Measurements from ENCODE around the gene DPCD.
A peak's percentile ranks its signal among the peaks of the same experiment; 100 is the strongest.
"Not testable (repeated sequence)": the region's sequence is repeated elsewhere in the genome, so short reads cannot be mapped to it uniquely, and the experiment has no call there.

Gene DPCD

DNA sequence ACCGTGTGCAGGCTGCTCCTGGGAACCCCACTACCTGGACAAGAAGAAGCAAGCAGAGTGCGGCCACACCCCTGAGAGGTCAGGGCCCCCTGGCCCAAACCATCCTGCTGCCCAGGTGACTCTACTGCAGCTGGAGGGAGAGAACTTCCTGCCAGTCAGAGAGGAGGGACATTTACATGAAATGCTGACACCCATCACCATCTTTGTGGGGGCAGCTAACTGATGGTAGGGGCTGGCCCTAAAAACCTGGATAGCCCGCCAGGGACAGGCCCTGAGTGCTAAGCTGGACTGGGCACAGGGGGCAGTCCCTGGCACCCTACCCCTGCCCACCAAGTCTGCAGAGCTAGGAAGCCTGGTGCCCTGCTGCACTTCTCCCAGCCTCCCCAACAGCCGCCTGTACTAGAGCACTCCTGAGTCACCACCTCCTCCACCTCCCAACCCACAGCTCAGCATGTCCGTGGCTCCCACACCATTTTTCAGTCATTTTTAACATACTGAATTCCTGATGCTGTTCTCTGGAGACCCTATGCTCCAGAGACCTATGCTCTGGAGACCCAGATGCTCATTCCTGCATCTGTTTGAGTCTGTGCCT lies 27.5 kb downstream of the DPCD start:
- no peaks in the 10 kb centered on the region for H3K9me3 Mint-ChIP-seq
- H3K4me3 Mint-ChIP-seq: no peak overlapping the region
- peaks cover 9% of the 10 kb centered on the region for H3K36me3 Mint-ChIP-seq (ENCODE audit: low read depth)
- no peaks in the 10 kb centered on the region for H3K27me3 Mint-ChIP-seq (ENCODE audit: low read depth)
- DNase-seq (ENCODE audit: low spot score): no peak
- H3K27ac Mint-ChIP-seq: no peak overlapping the region
- peaks cover 4% of the 10 kb centered on the region for H3K4me1 Mint-ChIP-seq (ENCODE audit: low read depth)

GRCh38 chr10:101616415-101617101 lies 28.4 kb downstream of the DPCD start:
- Mint-ChIP-seq H3K27ac (no peak overlapping the region), H3K9me3 (no peaks in the 10 kb centered on the region), H3K27me3 (ENCODE audit: low read depth) (no peaks in the 10 kb centered on the region), H3K4me3 (no peak overlapping the region), H3K36me3 (ENCODE audit: low read depth) (peaks cover 7% of the 10 kb centered on the region), H3K4me1 (ENCODE audit: low read depth) (peaks cover 3% of the 10 kb centered on the region)
- no peak for DNase-seq (ENCODE audit: low spot score)

DNA sequence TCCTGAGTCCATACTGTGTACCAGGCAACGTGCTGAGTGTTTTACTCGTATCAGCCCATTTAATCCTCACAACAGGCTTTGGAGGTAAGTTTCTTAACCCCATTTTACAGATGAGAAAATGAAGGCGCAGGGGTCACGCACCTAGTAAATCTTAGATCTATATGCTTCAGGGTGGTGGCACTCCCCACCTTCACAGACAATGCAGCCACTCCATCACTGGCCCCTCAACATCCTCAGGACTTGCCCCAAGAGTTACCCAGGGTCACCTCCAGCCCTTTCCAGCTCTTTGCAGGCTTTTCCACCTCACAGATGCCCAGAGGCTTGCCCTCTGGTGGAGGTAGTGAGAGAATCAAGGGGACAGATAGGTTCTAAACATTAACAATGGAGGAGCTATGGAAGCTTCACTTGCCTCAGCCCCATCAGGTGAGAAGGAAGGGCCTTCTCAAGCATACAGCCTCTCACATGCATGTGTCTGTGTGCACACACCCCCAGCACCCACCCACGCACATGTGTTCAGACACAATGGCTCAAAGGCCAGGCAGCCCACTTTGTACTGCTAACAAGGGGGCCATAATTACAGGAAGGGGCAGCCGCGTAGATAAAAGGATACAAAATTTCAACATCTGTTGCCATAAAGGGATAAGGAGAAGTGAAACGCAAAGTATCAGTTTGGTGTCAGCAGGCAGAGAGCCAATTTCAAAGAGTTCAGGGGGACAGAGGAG lies 29.1 kb downstream of the DPCD start:
- Mint-ChIP-seq H3K27ac (no peak overlapping the region), H3K9me3 (no peaks in the 10 kb centered on the region), H3K36me3 (ENCODE audit: low read depth) (peaks cover 4% of the 10 kb centered on the region), H3K4me1 (ENCODE audit: low read depth) (no peaks in the 10 kb centered on the region), H3K4me3 (no peak overlapping the region), H3K27me3 (ENCODE audit: low read depth) (no peaks in the 10 kb centered on the region)
- DNase-seq (ENCODE audit: low spot score): no peak

DNA sequence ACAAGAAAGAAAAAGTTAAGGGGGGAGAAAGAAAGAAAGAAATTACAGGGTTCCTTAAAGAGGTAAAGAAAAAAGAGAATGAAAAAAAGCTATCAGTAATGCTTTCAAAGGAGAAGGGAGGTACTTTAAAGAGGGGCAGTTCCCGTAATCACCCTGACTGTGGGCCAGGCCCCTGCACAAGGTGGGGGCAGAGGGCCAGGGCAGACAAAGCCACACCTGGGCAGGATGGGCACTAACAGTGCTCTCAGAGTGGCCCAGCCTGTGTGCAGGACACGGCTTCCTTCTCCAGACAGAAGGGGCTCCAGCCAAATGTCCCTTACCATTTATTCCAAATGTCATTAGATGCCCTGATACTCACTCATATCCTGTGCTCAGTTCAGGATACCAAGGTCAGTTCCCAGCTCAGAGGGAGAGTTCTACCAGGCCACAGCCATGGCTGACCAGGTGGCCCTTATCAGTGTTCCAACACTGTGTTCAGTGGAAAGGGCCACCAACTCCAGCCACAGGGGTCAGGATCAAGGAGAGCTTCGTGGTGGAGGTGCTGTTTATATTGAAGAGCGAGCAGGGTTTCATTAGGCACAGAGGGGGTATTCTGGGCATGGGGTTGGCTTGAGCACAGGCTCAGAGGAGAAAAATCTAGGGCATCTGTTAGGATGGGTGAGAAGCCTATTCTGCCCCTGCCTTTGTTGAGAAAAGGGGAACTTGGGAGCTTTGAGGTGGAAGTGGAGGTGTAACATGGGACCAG lies 29.9 kb downstream of the DPCD start:
- Mint-ChIP-seq H3K9me3 (no peaks in the 10 kb centered on the region), H3K4me1 (ENCODE audit: low read depth) (no peaks in the 10 kb centered on the region), H3K4me3 (no peak overlapping the region), H3K27me3 (ENCODE audit: low read depth) (no peaks in the 10 kb centered on the region), H3K36me3 (ENCODE audit: low read depth) (peaks cover 4% of the 10 kb centered on the region), H3K27ac (peak overlapping the region; percentile 26)
- DNase-seq (ENCODE audit: low spot score): no peak

DNA sequence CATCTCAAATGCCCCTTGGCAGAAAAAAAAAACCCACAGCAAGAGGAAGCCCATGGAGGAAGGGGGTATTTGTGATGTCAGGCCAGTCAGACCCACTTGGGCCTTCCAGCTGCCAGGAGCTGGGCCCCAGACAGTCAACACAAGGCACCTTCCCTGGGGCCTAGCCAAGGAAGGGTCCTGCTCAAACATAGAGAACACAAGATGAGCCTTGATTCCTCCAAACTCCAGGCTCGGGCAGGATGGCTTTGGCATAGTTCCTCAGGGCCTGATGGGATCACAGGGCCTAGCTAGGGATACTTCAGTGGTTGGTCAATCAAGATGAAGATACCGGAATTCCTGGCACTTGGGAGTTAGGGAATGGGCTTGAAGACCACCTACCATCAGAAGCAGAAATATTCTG lies 30.8 kb downstream of the DPCD start:
- H3K36me3 Mint-ChIP-seq (ENCODE audit: low read depth): peaks cover 7% of the 10 kb centered on the region
- no peak for DNase-seq (ENCODE audit: low spot score)
- no peaks in the 10 kb centered on the region for H3K4me1 Mint-ChIP-seq (ENCODE audit: low read depth)
- H3K4me3 Mint-ChIP-seq: no peak overlapping the region
- no peaks in the 10 kb centered on the region for H3K27me3 Mint-ChIP-seq (ENCODE audit: low read depth)
- no peak overlapping the region for H3K27ac Mint-ChIP-seq
- H3K9me3 Mint-ChIP-seq: no peaks in the 10 kb centered on the region

- no peaks in the 10 kb centered on the region for H3K4me1 Mint-ChIP-seq (ENCODE audit: low read depth)
- no peak for DNase-seq (ENCODE audit: low spot score)
- no peak overlapping the region for H3K4me3 Mint-ChIP-seq
- H3K9me3 Mint-ChIP-seq: no peaks in the 10 kb centered on the region
- peaks cover 10% of the 10 kb centered on the region for H3K36me3 Mint-ChIP-seq (ENCODE audit: low read depth)
- no peaks in the 10 kb centered on the region for H3K27me3 Mint-ChIP-seq (ENCODE audit: low read depth)
- H3K27ac Mint-ChIP-seq: no peak overlapping the region
These were observed 31.9 kb downstream of the DPCD start for GRCh38 chr10:101619983-101620382.

DNA sequence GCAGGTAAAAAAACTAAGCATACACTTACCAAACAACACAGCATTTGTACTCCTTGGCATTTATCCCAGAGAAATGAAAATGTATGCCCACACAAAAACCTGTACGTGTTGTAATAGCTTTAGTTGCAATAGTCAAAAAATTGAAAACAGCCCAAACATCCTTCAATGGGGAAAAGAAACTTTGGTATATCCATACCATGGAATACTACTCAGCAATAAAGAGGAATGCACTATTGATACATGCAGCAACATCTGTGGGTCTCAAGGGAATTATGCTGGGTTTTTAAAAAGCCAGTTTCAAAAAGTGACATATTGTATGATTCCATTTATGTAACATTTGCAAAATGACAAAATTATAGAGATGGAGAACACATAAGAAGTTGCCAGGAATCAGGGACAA lies 35.4 kb downstream of the DPCD start:
- DNase-seq (ENCODE audit: low spot score): no peak
- no peaks in the 10 kb centered on the region for H3K4me1 Mint-ChIP-seq (ENCODE audit: low read depth)
- no peaks in the 10 kb centered on the region for H3K27me3 Mint-ChIP-seq (ENCODE audit: low read depth)
- no peaks in the 10 kb centered on the region for H3K9me3 Mint-ChIP-seq
- H3K27ac Mint-ChIP-seq: no peak overlapping the region
- no peak overlapping the region for H3K4me3 Mint-ChIP-seq
- H3K36me3 Mint-ChIP-seq (ENCODE audit: low read depth): peaks cover 6% of the 10 kb centered on the region

GRCh38 chr10:101624526-101625102 lies 36.5 kb downstream of the DPCD start:
- Mint-ChIP-seq H3K36me3 (ENCODE audit: low read depth) (peaks cover 6% of the 10 kb centered on the region), H3K4me3 (no peak overlapping the region), H3K4me1 (ENCODE audit: low read depth) (no peaks in the 10 kb centered on the region), H3K9me3 (no peaks in the 10 kb centered on the region), H3K27me3 (ENCODE audit: low read depth) (no peaks in the 10 kb centered on the region), H3K27ac (no peak overlapping the region)
- DNase-seq (ENCODE audit: low spot score): no peak

- peaks cover 11% of the 10 kb centered on the region for H3K36me3 Mint-ChIP-seq (ENCODE audit: low read depth)
- H3K27me3 Mint-ChIP-seq (ENCODE audit: low read depth): no peaks in the 10 kb centered on the region
- no peak overlapping the region for H3K27ac Mint-ChIP-seq
- no peak for DNase-seq (ENCODE audit: low spot score)
- no peaks in the 10 kb centered on the region for H3K4me1 Mint-ChIP-seq (ENCODE audit: low read depth)
- H3K4me3 Mint-ChIP-seq: no peak overlapping the region
- H3K9me3 Mint-ChIP-seq: no peaks in the 10 kb centered on the region
These were observed 37.8 kb downstream of the DPCD start for GRCh38 chr10:101625821-101626412.

GRCh38 chr10:101629837-101630632 lies 41.9 kb downstream of the DPCD start:
- peaks cover 8% of the 10 kb centered on the region for H3K36me3 Mint-ChIP-seq (ENCODE audit: low read depth)
- no peaks in the 10 kb centered on the region for H3K27me3 Mint-ChIP-seq (ENCODE audit: low read depth)
- DNase-seq (ENCODE audit: low spot score): no peak
- no peaks in the 10 kb centered on the region for H3K4me1 Mint-ChIP-seq (ENCODE audit: low read depth)
- H3K4me3 Mint-ChIP-seq: no peak overlapping the region
- no peaks in the 10 kb centered on the region for H3K9me3 Mint-ChIP-seq
- H3K27ac Mint-ChIP-seq: no peak overlapping the region

GRCh38 chr10:101630633-101630920 lies 42.5 kb downstream of the DPCD start:
- H3K9me3 Mint-ChIP-seq: no peaks in the 10 kb centered on the region
- H3K27ac Mint-ChIP-seq: no peak overlapping the region
- H3K4me1 Mint-ChIP-seq (ENCODE audit: low read depth): no peaks in the 10 kb centered on the region
- H3K36me3 Mint-ChIP-seq (ENCODE audit: low read depth): peaks cover 8% of the 10 kb centered on the region
- no peak for DNase-seq (ENCODE audit: low spot score)
- no peak overlapping the region for H3K4me3 Mint-ChIP-seq
- H3K27me3 Mint-ChIP-seq (ENCODE audit: low read depth): no peaks in the 10 kb centered on the region

GRCh38 chr10:101631821-101632475 lies 43.8 kb downstream of the DPCD start:
- Mint-ChIP-seq H3K27ac (no peak overlapping the region), H3K27me3 (ENCODE audit: low read depth) (no peaks in the 10 kb centered on the region), H3K9me3 (no peaks in the 10 kb centered on the region), H3K4me1 (ENCODE audit: low read depth) (no peaks in the 10 kb centered on the region), H3K36me3 (ENCODE audit: low read depth) (peaks cover 13% of the 10 kb centered on the region), H3K4me3 (no peak overlapping the region)
- DNase-seq (ENCODE audit: low spot score): no peak

- not testable (repeated sequence) for H3K27me3 Mint-ChIP-seq (ENCODE audit: low read depth); H3K27ac Mint-ChIP-seq; H3K9me3 Mint-ChIP-seq; H3K4me3 Mint-ChIP-seq; H3K4me1 Mint-ChIP-seq (ENCODE audit: low read depth); DNase-seq (ENCODE audit: low spot score)
- H3K36me3 Mint-ChIP-seq (ENCODE audit: low read depth): peaks cover 21% of the 10 kb centered on the region
These were observed 45.4 kb downstream of the DPCD start for GRCh38 chr10:101633510-101633909.

Data from T-helper 2 cell treated with Interferon-gamma antibody and Interleukin-4, amounts not matched to agents 5 μg/mL and 100 μg/mL, for 36 hours (primary cell).